ENCODE measurements around the gene GTPBP1.
A peak's percentile ranks its signal among the peaks of the same experiment; 100 is the strongest.

GTPBP1 gene

DNA sequence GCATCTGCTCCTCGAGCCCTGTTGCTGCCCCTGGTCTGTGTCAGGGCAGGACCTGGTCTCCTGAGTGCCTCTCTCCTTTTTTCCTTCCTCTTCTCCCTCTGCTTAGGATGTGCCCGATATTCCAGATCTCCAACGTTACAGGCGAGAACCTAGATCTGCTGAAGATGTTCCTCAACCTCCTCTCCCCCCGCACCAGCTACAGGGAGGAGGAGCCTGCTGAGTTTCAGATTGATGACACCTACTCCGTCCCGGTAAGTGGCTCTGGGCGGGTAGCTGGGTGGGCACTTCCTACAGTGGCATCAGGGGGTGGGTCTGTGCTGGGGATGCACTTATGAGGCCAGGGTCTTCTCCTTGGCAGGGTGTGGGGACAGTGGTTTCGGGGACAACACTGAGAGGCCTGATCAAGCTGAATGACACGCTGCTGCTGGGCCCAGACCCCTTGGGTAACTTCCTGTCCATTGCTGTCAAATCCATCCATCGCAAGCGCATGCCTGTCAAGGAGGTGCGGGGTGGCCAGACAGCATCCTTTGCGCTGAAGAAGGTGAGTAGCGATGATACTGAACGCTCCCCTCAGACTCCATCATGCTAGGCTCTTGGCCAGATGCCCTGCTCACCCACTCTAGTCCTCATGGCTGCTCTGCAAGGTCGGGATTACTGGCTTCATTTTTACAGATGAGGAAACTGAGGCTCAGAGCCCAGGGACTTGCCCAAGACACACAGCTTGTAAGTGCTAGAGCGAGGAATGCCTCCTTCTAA, 20.3 kb downstream of the GTPBP1 start:
- Histone ChIP-seq H3K36me3 (ENCODE audit: control insufficient read depth in 2 of 2, insufficient read depth in 2 of 2, low read length in 2 of 2) (peaks cover 80 to 90% of the 10 kb centered on the region in 2 donors), H3K4me3 (ENCODE audit: low read length in 2 of 2) (no peak overlapping the region), H3K9me3 (ENCODE audit: control insufficient read depth in 2 of 2, low read length in 2 of 2) (no peaks in the 10 kb centered on the region), H3K9ac (ENCODE audit: low read length in 2 of 2) (no peak overlapping the region), H3K4me1 (ENCODE audit: control insufficient read depth, insufficient read depth, low read length) (peaks cover 2% of the 10 kb centered on the region), H3K27me3 (ENCODE audit: control insufficient read depth in 1 of 2, insufficient read depth in 2 of 2, low read length in 2 of 2) (no peaks in the 10 kb centered on the region), H3K27ac (ENCODE audit: low read length) (no peak overlapping the region)

DNA sequence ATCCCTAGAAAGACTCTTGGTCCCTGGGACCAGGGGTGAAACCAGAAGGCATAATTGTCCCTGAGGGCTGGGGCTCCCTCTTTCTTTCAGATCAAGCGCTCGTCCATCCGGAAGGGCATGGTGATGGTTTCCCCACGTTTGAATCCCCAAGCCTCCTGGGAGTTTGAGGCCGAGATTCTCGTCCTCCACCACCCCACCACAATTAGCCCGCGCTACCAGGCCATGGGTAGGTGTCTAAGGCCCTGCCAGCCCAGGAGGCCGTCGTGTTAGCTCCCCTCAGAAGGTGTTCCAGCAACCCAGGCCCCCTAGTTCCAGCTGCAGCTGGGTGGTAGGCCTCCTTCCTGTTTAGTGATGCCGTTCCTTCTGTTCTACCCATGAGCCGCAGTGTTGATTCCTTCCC, 21.4 kb downstream of the GTPBP1 start:
- Histone ChIP-seq H3K27ac (ENCODE audit: low read length) (no peak overlapping the region), H3K36me3 (ENCODE audit: control insufficient read depth in 2 of 2, insufficient read depth in 2 of 2, low read length in 2 of 2) (peaks cover 78 to 89% of the 10 kb centered on the region in 2 donors), H3K4me3 (ENCODE audit: low read length in 2 of 2) (no peak overlapping the region), H3K27me3 (ENCODE audit: control insufficient read depth in 1 of 2, insufficient read depth in 2 of 2, low read length in 2 of 2) (no peaks in the 10 kb centered on the region), H3K9me3 (ENCODE audit: control insufficient read depth in 2 of 2, low read length in 2 of 2) (no peaks in the 10 kb centered on the region), H3K9ac (ENCODE audit: low read length in 2 of 2) (no peak overlapping the region), H3K4me1 (ENCODE audit: control insufficient read depth, insufficient read depth, low read length) (peaks cover 11% of the 10 kb centered on the region)

DNA sequence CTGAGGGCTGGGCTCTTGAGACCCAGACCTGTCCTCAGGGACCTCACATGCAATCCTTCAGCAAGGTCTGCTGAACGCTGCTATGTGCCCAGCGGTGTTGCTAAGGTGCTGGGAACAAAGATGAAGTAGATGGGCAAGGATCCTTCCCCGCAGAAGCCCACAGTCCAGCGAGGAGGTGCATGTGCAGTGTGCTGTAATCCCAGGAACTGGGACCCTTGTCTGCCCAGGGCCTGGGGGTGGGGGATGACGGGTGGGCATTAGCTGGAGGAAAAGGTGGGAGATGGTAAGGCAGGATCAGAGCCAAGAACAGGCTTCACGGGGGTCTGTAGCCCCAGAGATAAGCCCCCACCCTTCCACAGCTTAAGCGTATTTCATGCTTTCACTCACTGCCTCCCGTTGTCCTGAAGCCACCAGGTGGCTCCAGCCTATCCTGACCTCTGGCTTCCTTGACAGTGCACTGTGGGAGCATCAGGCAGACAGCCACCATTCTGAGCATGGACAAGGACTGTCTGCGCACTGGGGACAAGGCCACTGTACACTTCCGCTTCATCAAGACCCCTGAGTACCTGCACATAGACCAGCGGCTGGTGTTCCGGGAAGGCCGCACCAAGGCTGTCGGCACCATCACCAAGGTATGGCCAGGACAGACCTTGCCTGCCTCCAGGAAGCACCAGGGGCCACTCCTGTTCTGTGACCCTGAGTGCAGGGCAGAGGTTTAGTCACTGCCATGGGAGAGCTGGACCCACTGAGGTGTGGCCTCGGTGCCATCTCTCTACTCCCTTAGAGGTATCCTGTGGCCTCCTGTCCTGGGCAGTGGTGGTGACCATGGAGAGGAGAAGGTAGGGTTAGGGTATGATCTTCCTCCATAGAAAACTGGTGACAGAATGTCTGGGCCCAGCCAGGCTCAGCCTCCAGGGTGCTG, 22.0 kb downstream of the GTPBP1 start:
- Histone ChIP-seq H3K27ac (ENCODE audit: low read length) (no peak overlapping the region), H3K9ac (ENCODE audit: low read length in 2 of 2) (no peak overlapping the region)

DNA sequence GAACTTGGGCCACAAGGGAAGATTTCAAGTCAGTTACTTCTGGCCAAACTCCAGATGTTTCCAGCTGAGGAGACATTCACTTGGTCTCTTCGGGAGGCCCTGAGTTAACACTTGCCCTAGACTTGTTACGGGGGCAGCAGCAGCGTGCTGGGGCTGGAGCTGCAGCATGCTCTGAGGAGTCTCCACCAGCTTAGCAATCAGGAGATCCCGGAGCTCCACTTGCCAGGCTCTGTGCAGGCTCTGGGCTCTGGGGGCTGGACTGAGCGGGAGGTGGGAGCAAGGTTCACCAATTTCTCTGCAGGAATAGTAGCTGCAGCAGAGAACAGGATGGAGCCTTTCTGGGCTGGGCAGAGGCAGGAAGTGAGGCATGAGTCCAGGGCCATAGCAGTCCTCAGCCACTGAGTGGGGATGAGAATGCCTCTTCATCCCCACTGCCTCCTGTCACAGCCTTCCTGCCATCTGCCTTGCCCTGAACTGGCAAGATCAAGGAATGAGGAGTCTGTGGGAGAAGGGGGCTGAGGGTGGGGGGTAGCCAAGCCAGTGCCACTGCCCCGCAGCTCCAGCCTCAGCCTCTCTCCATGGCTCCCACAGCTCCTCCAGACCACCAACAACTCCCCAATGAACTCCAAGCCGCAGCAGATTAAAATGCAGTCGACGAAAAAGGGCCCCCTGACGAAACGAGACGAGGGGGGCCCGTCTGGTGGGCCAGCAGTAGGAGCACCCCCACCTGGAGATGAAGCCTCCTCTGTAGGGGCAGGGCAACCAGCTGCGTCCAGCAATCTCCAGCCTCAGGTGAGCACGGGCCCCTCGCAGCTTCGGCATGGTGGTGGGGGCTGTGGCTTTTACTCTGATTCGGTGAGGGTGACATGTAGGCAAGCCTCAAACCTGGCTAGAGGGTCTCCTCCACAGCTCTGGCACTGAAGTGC, 23.4 kb downstream of the GTPBP1 start:
- Histone ChIP-seq H3K4me1 (ENCODE audit: control insufficient read depth, insufficient read depth, low read length) (peaks cover 31% of the 10 kb centered on the region), H3K9ac (ENCODE audit: low read length in 2 of 2) (no peak overlapping the region), H3K4me3 (ENCODE audit: low read length in 2 of 2) (no peak overlapping the region), H3K27me3 (ENCODE audit: control insufficient read depth in 1 of 2, insufficient read depth in 2 of 2, low read length in 2 of 2) (no peaks in the 10 kb centered on the region), H3K36me3 (ENCODE audit: control insufficient read depth in 2 of 2, insufficient read depth in 2 of 2, low read length in 2 of 2) (peaks cover 58 to 72% of the 10 kb centered on the region in 2 donors), H3K27ac (ENCODE audit: low read length) (no peak overlapping the region), H3K9me3 (ENCODE audit: control insufficient read depth in 2 of 2, low read length in 2 of 2) (no peaks in the 10 kb centered on the region)

More for the DNA sequence above, 22.0 kb downstream of the GTPBP1 start:
- no peak overlapping the region for H3K4me3 ChIP-seq (ENCODE audit: low read length in 2 of 2)
- H3K36me3 ChIP-seq (ENCODE audit: control insufficient read depth in 2 of 2, insufficient read depth in 2 of 2, low read length in 2 of 2): peaks cover 72 to 86% of the 10 kb centered on the region in 2 donors
- no peaks in the 10 kb centered on the region for H3K9me3 ChIP-seq (ENCODE audit: control insufficient read depth in 2 of 2, low read length in 2 of 2)
- peaks cover 18% of the 10 kb centered on the region for H3K4me1 ChIP-seq (ENCODE audit: control insufficient read depth, insufficient read depth, low read length)
- no peaks in the 10 kb centered on the region for H3K27me3 ChIP-seq (ENCODE audit: control insufficient read depth in 1 of 2, insufficient read depth in 2 of 2, low read length in 2 of 2)

DNA sequence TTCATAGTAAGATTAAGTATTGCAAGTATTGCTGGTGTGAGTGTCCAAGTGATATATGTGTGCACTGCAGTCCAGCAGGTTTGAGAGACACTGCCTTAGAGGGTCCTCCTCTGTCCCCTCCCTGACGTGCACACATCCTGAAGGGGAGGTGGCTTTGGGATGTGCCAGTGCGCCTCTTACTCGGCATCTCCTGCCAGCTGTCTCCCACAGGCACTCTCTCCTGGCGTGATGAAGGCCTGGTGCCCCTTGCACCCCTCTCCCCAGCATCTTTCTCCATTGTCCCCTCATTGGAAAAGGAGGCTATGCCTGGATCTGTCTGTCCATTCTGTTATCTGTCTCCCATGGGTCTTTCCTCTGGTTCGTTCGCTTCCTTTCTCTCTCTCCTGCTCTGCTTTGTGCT, 24.2 kb downstream of the GTPBP1 start:
- Histone ChIP-seq H3K4me3 (ENCODE audit: low read length in 2 of 2) (no peak overlapping the region), H3K4me1 (ENCODE audit: control insufficient read depth, insufficient read depth, low read length) (peaks cover 39% of the 10 kb centered on the region), H3K36me3 (ENCODE audit: control insufficient read depth in 2 of 2, insufficient read depth in 2 of 2, low read length in 2 of 2) (peaks cover 55 to 64% of the 10 kb centered on the region in 2 donors), H3K9ac (ENCODE audit: low read length in 2 of 2) (no peak overlapping the region), H3K27ac (ENCODE audit: low read length) (no peak overlapping the region), H3K27me3 (ENCODE audit: control insufficient read depth in 1 of 2, insufficient read depth in 2 of 2, low read length in 2 of 2) (no peaks in the 10 kb centered on the region), H3K9me3 (ENCODE audit: control insufficient read depth in 2 of 2, low read length in 2 of 2) (no peaks in the 10 kb centered on the region)

DNA sequence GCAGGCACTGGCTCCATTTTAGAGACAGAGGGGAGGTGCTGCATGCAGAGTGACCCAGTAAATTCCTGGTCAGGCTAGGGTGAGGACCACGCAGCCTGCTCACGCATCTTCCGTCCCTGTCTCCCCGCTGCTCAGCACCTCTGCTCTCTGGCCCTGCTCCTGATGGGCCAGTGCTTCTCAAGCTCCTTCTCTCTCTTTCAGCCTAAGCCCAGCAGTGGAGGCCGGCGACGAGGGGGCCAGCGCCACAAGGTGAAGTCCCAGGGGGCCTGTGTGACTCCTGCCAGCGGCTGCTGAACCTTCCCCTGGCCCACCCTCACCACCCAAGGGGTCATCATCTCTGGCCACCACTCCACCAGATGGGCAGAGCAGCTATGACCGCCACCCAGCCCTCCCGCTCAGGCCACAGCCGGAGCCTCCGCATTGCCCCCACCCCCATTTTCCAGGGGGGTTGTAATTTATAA, 24.7 kb downstream of the GTPBP1 start:
- no peaks in the 10 kb centered on the region for H3K9me3 ChIP-seq (ENCODE audit: control insufficient read depth in 2 of 2, low read length in 2 of 2)
- no peak overlapping the region for H3K4me3 ChIP-seq (ENCODE audit: low read length in 2 of 2)
- H3K36me3 ChIP-seq (ENCODE audit: control insufficient read depth in 2 of 2, insufficient read depth in 2 of 2, low read length in 2 of 2): peaks cover 58 to 65% of the 10 kb centered on the region in 2 donors
- no peak overlapping the region for H3K27ac ChIP-seq (ENCODE audit: low read length)
- no peaks in the 10 kb centered on the region for H3K27me3 ChIP-seq (ENCODE audit: control insufficient read depth in 1 of 2, insufficient read depth in 2 of 2, low read length in 2 of 2)
- H3K4me1 ChIP-seq (ENCODE audit: control insufficient read depth, insufficient read depth, low read length): peaks cover 44% of the 10 kb centered on the region
- no peak overlapping the region for H3K9ac ChIP-seq (ENCODE audit: low read length in 2 of 2)

- Histone ChIP-seq H3K4me1 (ENCODE audit: control insufficient read depth, insufficient read depth, low read length) (peaks cover 44% of the 10 kb centered on the region), H3K4me3 (ENCODE audit: low read length in 2 of 2) (no peak overlapping the region), H3K27me3 (ENCODE audit: control insufficient read depth in 1 of 2, insufficient read depth in 2 of 2, low read length in 2 of 2) (no peaks in the 10 kb centered on the region), H3K9me3 (ENCODE audit: control insufficient read depth in 2 of 2, low read length in 2 of 2) (no peaks in the 10 kb centered on the region), H3K27ac (ENCODE audit: low read length) (peak overlapping the region; percentile 87), H3K9ac (ENCODE audit: low read length in 2 of 2) (no peak overlapping the region), H3K36me3 (ENCODE audit: control insufficient read depth in 2 of 2, insufficient read depth in 2 of 2, low read length in 2 of 2) (peaks cover 57 to 64% of the 10 kb centered on the region in 2 donors)
These were observed 26.0 kb downstream of the GTPBP1 start for GRCh38 chr22:38731703-38732161.

DNA sequence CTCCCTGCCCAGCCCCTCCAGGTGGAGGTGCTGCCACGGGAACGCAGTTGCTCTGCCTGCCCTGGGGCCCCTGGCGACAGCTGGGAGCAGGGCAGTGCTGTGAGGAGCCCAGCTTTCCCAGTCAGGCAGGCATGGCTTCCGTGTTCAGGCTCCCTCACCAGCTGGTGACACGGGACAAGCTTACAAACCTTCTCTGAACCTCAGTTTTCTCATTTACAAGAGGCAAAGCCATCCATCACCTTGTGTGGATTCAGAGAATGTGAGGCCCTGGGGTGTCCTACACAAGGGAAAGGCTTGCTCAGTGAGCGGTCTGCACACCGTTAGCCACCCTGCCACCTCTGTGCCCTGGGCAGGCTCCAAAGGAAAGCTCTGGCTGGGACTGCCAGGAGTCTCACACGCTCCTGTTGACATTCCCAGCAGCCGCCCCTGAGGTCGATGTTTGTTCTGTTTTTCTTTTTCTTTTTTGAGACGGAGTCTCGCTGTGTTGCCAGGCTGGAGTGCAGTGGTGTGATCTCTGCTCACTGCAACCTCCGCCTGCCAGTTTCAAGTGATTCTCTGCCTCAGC, 26.6 kb downstream of the GTPBP1 start:
- Histone ChIP-seq H3K36me3 (ENCODE audit: control insufficient read depth in 2 of 2, insufficient read depth in 2 of 2, low read length in 2 of 2) (peaks cover 57 to 64% of the 10 kb centered on the region in 2 donors), H3K27me3 (ENCODE audit: control insufficient read depth in 1 of 2, insufficient read depth in 2 of 2, low read length in 2 of 2) (no peaks in the 10 kb centered on the region), H3K9ac (ENCODE audit: low read length in 2 of 2) (no peak overlapping the region), H3K9me3 (ENCODE audit: control insufficient read depth in 2 of 2, low read length in 2 of 2) (no peaks in the 10 kb centered on the region), H3K4me1 (ENCODE audit: control insufficient read depth, insufficient read depth, low read length) (peaks cover 44% of the 10 kb centered on the region), H3K4me3 (ENCODE audit: low read length in 2 of 2) (no peak overlapping the region), H3K27ac (ENCODE audit: low read length) (peak overlapping the region; percentile 87)

- H3K27me3 ChIP-seq (ENCODE audit: control insufficient read depth in 1 of 2, insufficient read depth in 2 of 2, low read length in 2 of 2): no peaks in the 10 kb centered on the region
- H3K9me3 ChIP-seq (ENCODE audit: control insufficient read depth in 2 of 2, low read length in 2 of 2): no peaks in the 10 kb centered on the region
- peak overlapping the region in 1 of 2 donors; percentile 42 for H3K9ac ChIP-seq (ENCODE audit: low read length in 2 of 2)
- H3K4me3 ChIP-seq (ENCODE audit: low read length in 2 of 2): no peak overlapping the region
- H3K36me3 ChIP-seq (ENCODE audit: control insufficient read depth in 2 of 2, insufficient read depth in 2 of 2, low read length in 2 of 2): peaks cover 57 to 64% of the 10 kb centered on the region in 2 donors
- H3K4me1 ChIP-seq (ENCODE audit: control insufficient read depth, insufficient read depth, low read length): peaks cover 44% of the 10 kb centered on the region
- peak overlapping the region; percentile 87 for H3K27ac ChIP-seq (ENCODE audit: low read length)
These were observed 27.6 kb downstream of the GTPBP1 start for GRCh38 chr22:38733329-38733723.
